Cardiac fibroblast (primary cell): ENCODE data around the gene DENND2C.
"Not testable (repeated sequence)": the region's sequence is repeated elsewhere in the genome, so short reads cannot be mapped to it uniquely, and the experiment has no call there.

Source experiments
- DNase-seq, 2 donors: peaks; one replicate each; pipeline versions ENCODE4 v3.0.0 to v3.0.0-alpha.2; 2010; ENCODE audit warnings: low read depth in 2 of 2
- H3K4me3 ChIP-seq, 2 donors: replicated peaks in 1 of 2; 1 replicate in 1 of 2; 2 replicates in 1 of 2; pipeline ENCODE4 v1.5.1; 2011; ENCODE audit warnings: low read depth in 2 of 2, low read length in 2 of 2, mild to moderate bottlenecking in 2 of 2, moderate library complexity in 1 of 2
- CTCF ChIP-seq: IDR thresholded peaks from one replicate; pipeline ENCODE4 v1.5.1; 2011; ENCODE audit warnings: low read depth, mild to moderate bottlenecking, low read length, inconsistent platforms

The DENND2C gene

DNA sequence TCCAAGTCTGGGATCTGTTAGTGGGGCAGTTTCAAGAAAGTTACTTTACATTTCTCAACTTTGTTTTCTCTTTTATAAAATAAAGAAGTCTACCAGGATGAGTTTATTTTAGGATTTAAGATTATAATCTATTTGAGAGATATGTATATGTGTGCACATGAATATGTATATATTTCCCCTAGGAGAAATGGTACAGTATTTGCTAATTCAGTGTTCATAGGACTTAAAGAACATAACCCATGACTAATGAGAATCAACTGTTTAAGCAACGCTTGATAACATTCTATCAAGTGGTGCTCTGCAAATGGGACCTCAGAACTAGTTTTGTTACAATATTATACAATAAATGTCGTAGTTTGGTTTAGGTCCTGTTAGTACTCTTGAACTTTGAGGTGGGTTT is 95.5 kb downstream of the DENND2C start:
- no peak overlapping the region for H3K4me3 ChIP-seq
- no peak for TF ChIP-seq CTCF
- no peak for DNase-seq

GRCh38 chr1:114564141-114564540 is 105.7 kb downstream of the DENND2C start:
- no peak for TF ChIP-seq CTCF
- no peak for DNase-seq
- H3K4me3 ChIP-seq: no peak overlapping the region

DNA sequence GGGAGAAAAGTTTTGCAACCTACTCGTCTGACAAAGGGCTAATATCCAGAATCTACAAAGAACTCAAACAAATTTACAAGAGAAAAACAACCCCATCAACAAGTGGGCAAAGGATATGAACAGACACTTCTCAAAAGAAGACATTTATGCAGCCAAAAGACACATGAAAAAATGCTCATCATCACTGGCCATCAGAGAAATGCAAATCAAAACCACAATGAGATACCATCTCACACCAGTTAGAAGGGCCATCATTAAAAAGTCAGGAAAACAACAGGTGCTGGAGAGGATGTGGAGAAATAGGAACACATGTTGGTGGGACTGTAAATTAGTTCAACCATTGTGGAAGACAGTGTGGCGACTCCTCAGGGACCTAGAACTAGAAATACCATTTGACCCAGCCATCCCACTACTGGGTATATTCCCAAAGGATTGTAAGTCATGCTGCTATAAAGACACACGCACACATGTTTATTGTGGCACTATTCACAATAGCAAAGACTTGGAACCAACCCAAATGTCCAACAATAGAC is 106.8 kb downstream of the DENND2C start:
- DNase-seq, H3K4me3 ChIP-seq: not testable (repeated sequence)

GRCh38 chr1:114561333-114561732 is 108.5 kb downstream of the DENND2C start:
- no peak for TF ChIP-seq CTCF
- DNase-seq: no peak
- no peak overlapping the region for H3K4me3 ChIP-seq

DNA sequence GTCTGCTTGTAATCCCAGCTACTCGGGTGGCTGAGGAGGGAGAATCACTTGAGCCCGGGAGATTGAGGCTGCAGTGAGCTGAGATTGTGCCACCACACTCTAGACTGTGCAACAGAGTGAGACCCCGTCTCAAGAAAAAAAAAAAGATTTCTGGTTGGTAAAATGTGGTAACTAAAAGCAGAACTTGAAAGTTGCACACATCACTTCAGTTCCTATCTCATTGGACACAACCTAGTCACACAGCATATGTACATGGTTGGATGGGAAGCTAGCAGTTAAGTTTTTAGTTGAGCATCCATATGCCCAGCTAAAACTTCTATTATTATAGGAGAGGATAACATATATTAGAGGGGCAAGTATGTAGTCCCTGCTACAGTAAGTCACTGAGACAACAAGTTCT is 110.5 kb downstream of the DENND2C start:
- DNase-seq: no peak
- H3K4me3 ChIP-seq: no peak overlapping the region
- TF ChIP-seq CTCF: no peak

DNA sequence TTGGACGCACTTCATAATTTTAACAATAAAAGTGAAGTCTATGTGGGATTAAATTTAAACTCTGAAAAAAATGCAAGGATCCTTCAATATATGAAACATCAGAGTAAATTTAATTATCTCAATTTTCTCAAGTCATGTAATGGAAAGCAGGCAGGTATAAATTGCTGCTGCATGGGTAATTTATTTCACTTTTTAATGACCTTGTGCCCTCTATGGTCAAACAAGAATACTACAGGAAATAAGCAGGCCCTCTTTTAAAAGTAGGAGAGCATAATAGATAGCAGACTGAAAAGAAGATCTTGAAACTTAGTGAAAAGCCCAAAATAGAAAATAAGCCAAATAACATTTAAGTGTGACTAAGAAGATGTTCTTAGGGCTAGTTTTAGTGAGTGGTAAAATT is 111.3 kb downstream of the DENND2C start:
- TF ChIP-seq CTCF: peak; percentile 28
- DNase-seq: peak; percentile 20 to 26
- H3K4me3 ChIP-seq: no peak overlapping the region

GRCh38 chr1:114554577-114554976 is 115.3 kb downstream of the DENND2C start:
- no peak for TF ChIP-seq CTCF
- no peak overlapping the region for H3K4me3 ChIP-seq
- DNase-seq: no peak
